ENCODE data around the gene SH3BGR.
"Not testable (repeated sequence)": the region's sequence is repeated elsewhere in the genome, so short reads cannot be mapped to it uniquely, and the experiment has no call there.

The SH3BGR gene

GRCh38 chr21:39451332-39452206 lies at the start of gene SH3BGR:
SH3BGR (plus strand) TSS chr21:39451970; CDS start chr21:39452097, 127 bp downstream.
- peak; percentile 95 for DNase-seq (ENCODE audit: low read depth, low spot score)

DNA sequence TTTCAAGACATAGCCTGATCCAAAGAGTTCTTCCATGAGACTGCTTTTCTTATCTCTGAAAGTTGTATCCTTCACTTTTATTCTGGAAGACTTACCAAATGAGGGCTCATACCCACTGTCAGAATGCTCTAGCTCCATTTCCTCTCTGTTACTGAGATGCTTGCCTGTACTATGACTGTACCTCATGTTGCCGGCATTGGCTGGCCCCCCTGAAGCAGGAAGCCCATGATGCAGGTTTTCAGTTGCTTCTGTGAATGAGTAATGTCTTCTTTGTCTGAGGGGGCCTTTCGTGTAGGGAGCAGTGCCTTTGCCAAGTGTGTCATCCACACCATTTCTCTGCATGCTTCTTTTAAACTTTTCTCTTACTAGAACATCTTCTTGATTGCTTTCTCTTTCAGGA lies 45.7 kb upstream of the SH3BGR start:
- DNase-seq (ENCODE audit: low read depth, low spot score) = no peak

- not testable (repeated sequence) for DNase-seq (ENCODE audit: low read depth, low spot score)
Observed at GRCh38 chr21:39419204-39419603, 32.6 kb upstream of the SH3BGR start.

- peak; percentile 28 for DNase-seq (ENCODE audit: low read depth, low spot score)
Observed at GRCh38 chr21:39422527-39423241, 29.1 kb upstream of the SH3BGR start.

DNA sequence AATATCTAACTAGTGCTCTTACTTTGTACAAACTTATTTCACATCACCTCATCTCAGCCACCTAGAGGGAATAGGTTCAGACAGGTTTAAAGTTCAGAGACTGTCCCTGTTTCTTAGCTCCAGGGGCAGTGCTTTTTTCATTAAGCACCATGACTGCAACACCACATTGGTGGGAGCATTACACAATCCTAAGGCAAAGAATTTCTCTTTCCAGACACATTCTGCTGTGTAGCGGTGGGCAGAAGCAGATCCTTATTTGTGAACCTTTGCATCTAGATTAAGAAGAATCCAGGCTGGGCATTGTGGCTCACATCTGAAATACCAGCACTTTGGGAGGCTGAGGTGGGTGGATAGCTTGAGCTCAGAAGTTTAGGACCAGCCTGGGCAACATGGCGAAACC lies 22.3 kb upstream of the SH3BGR start:
- no peak for DNase-seq (ENCODE audit: low read depth, low spot score)

- DNase-seq (ENCODE audit: low read depth, low spot score) = no peak
Observed at GRCh38 chr21:39430016-39430415, 21.8 kb upstream of the SH3BGR start.

GRCh38 chr21:39430457-39430856 lies 21.3 kb upstream of the SH3BGR start:
- DNase-seq (ENCODE audit: low read depth, low spot score) = peak; percentile 28

DNA sequence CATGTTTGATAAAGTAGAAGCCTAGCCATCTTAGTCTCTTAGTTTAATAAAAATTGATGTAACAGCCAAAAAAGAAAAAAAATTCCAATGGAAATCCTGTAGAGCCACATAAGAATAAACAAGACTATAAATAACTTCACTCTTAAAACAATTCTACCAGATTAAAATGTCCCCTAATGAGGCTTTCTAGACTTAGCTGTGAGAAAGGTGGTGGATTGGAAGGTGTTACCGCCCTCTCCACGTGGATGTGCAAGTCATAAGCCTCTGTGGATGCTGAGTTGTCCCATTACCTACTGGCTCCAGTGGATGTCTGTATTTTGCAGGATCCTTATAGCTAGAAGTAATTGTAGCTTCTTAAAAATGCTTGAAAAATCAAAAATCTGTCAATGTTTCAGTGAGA lies 20.8 kb upstream of the SH3BGR start:
- no peak for DNase-seq (ENCODE audit: low read depth, low spot score)

- no peak for DNase-seq (ENCODE audit: low read depth, low spot score)
Observed at GRCh38 chr21:39434950-39435349, 16.8 kb upstream of the SH3BGR start.

DNA sequence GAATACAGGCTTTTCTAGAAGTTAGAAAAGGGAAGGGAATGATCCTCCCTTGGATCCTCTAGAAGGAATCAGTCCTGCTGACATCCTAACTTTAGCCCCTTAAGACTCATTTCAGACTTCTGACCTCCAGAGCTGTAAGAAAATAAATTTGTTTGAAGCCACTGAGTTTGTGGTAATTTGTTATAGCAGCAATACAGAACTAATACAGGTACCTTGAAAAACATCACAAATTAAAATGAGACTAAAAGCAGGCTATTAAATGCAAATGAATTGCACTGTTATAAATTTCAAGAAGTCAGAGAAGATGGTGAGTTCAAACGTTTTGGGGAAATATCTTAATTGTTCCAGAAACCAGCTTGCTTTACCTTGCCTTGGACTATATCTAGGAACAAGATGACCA lies 12.5 kb upstream of the SH3BGR start:
- DNase-seq (ENCODE audit: low read depth, low spot score) = no peak

DNA sequence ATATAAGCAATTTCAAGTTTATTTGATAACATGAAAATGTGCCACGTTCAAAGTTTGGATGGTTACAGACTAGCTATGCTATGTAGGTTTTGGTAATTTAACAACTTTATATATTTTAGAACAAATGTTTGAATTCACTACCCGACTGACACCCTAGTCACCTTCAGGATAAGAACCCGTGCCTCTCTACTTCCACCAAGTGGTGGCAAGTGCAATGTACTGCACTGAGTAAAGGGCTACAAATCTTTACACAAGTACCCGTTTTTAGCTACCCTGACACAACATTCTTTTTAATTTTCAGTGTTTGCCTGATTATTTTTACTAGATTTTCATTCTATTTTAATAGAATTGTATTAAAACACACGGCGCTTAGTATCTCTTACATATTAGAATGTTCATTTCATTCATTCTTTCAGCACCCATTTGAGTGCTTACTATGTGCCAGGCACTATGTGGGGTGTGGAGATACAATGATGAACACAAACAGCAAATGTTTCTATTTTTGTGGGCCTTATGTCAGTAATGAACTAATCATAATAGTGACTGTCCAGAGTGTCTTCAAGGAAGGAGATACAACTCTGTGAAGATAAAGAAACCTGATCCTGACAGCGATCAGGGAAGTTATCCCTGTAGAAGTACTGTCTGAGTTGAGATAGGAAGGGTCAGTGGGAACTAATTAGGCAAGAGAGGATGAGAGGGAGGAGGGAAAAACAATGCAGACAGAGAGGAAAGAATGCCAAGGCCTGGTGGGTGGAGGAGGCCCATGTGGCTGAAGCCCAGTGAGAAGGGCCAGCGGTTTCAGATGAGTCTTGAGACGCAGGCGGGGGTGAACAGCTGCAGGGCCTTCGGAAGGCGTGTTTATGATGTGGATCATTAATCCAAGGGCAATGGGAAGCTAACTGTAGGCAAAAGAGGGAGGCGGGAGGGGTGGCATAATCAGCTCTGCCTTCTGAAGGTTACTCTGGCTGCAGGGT lies 10.0 kb upstream of the SH3BGR start:
- no peak for DNase-seq (ENCODE audit: low read depth, low spot score)

- peak; percentile 74 for DNase-seq (ENCODE audit: low read depth, low spot score)
Observed at GRCh38 chr21:39444421-39445180, 7.2 kb upstream of the SH3BGR start.

DNA sequence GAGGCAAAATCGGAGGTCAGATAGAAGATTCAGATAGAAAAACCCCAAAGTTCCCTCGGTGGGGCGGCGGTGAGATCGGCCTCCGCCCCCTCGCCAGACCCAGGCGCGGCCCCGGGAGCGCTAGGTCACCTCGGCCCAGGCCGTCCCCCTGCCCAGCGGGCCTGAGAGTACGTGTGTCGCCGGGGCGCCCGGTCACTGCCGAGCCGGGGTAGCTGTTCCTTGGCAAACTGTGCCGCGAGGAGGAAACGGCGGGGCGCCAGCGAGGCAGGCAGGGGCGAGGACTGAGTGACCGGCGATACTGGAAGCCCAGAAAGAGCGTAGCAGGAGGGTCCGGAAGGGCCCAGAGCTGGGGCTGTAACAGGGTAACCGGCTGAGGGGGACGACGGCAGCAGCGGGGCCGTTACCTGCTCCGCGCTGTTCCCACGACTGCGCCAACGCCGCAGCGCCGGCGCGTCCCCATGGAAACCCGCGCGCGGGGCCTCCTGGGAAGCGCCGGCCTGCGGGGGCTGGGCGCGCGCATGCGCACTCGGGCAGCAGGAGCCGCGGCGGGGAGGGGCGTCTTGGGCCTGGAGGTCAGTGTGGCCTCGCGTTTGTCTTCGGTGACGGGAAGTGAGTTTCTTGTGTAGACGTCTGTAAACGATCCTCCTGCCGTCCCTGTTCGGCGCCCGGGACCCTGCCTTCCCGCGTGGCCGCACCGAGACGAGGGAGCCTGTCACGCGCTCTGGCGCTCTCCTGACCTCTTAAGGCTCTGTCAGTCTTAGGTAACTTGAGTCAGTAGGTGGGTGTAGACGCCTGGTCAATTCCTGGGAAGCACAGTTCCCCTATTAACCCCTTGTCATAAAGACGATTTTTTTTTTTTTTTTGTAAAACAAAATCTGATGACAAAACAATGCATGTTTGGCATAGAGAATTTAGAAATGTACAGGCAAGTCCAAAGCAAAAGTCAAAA lies 6.2 kb upstream of the SH3BGR start, which contains the start of gene LCA5L:
LCA5L (minus strand) TSS at position 458 of the 949 bp plus-strand sequence. CDS start 17,285 bp downstream, outside the sequence.
- peak; percentile 97 for DNase-seq (ENCODE audit: low read depth, low spot score)

DNA sequence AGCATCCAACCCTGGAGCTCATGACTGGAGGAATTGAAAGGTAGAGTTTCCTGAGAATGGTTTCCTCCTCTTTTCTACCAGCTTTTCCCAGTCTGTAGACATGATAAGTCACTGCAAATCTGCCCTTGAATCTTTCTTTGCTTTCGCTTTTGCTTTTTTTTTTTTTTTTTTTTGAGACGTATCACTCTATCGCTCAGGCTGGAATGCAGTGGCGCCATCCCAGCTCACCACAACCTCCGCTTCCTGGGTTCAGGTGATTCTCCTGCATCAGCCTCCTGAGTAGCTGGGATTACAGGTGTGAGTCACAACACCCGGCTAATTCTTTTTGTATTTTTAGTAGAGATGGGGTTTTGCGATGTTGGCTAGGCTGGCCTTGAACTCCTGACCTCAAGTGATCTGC lies 4.5 kb upstream of the SH3BGR start:
- no peak for DNase-seq (ENCODE audit: low read depth, low spot score)

DNA sequence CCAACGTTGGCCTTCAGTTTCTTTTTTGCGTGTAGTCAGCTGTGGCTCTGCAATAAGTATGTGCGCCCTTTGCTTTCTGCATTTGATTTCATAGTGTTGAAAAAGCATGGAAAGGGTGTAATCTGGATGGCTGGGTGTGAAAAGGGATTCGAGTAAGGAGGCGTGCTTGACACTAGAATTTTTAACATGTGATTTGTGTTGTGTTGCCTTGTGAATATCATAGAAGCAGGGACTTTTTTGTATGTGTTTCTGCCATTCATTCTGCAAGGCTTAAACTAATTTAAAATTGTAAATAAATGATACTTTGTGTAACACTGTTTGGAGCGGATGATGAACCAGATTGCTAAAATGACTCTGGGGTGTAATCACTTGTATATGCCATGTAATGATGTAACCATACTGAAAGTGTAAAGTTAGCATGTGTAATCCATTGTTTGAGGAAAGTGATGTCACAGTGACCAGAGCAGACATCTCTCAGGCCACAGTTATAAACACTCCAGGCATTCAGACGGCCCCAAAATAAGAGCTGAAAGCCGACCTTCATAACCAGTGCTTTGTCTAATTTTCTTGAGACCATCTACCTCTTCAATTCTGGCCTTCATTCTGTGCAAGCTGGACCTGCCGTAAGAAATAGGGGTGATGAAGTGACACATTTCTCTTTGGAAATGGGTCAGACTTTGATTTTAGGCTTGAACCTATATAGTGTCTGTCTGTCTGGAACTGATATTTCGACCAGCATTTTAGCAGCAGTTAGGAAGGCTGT lies 618 bp downstream of the SH3BGR start:
- no peak for DNase-seq (ENCODE audit: low read depth, low spot score)

DNA sequence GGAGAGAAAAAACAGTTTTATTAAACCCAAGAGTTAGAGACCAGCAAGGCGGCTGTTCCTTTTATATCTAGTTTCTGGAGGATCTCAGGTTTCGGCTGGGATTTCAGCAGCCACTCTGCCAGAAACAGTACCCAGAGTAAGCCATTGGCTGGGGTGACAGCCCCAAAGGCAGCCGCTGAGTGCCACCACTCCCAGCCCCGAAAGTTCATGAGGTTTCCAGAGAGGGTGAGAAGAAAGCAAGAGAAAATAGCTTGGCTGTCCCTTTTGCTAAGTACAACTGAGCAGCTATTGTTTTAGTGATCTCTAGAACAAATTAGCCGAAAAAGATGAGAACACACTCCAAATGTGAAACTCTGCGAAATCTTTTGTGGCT lies 1.2 kb downstream of the SH3BGR start:
- DNase-seq (ENCODE audit: low read depth, low spot score) = no peak

- no peak for DNase-seq (ENCODE audit: low read depth, low spot score)
Observed at GRCh38 chr21:39453571-39454179, 1.9 kb downstream of the SH3BGR start.

- no peak for DNase-seq (ENCODE audit: low read depth, low spot score)
Observed at GRCh38 chr21:39454949-39455668, 3.3 kb downstream of the SH3BGR start.
